Heart left ventricle (tissue), 13 donors: ENCODE measurements around the gene KCTD2.

Experiments used
- POLR2A ChIP-seq, 2 donors: fragments of 450-650 bp; IDR thresholded peaks; one replicate each; pipeline ENCODE4 v1.6.1; 2017; ENCODE audit warnings: antibody characterized with exemption in 2 of 2, mild to moderate bottlenecking in 2 of 2, moderate library complexity in 2 of 2
- TF ChIP-seq, protein P1 (sequence below), 12 donors: fragments of 200-600 bp; sonication (generic) in 4 of 12; IDR thresholded peaks; one replicate each; pipeline versions ENCODE4 v1.5.0 to v1.8.0; 2018 to 2022; ENCODE audit warnings: antibody characterized with exemption in 12 of 12, mild to moderate bottlenecking in 5 of 12
- donor health status: ischemic (EF 13 %, LVEDD 7.1; RV severe dilation, severe dysfunction).
- donor health status: DM: no; HTN: yes; CAD: no.
- donor health status: DM: no; HTN: no; CAD: no.
- donor health status: ischemic (EF 25% LVEDD 6.9; RV normal size, moderate dysfunction).
- donor health status: ischemic (EF 25% LVEDD 5.7; RV mildly dilated, moderate dysfunction).
- donor health status: ischemic (EF 35%, LVEDD 5.7; RV mildly dilated, moderate dysfunction).
- donor health status: nonischemic (EF 11% LVEDD 7.7; RV severe dilation, severe dysfunction).
- donor health status: DM: yes; HTN: yes; CAD: no.
- donor health status: PGD.
- donor health status: ischemic (EF 29% LVEDD 5.4; RV normal size, mild dysfunction).
- donor health status: nonischemic (EF 23%, LVEDD 6.1; RV moderate dilation, normal function).

DNA sequence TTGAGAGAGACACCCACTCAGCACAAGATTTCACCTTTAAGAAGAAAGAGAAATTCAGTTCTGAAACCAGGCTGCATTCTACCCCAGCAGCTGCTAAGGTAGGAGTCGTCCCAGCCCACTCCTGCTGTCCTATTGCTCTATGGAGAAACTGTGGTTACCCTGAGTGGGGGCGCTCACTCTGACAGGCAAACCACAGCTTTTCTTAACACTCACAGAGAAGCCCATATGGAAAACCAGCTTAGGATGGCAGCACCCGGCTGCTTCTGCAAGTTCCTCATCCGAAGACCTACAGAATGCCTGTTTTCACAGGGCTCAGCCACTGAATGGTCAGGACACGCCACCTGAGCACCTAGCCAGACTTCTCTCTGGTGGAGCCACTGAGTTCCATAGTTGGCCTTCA is 7.8 kb upstream of the KCTD2 start:
- TF ChIP-seq, protein P1, sequence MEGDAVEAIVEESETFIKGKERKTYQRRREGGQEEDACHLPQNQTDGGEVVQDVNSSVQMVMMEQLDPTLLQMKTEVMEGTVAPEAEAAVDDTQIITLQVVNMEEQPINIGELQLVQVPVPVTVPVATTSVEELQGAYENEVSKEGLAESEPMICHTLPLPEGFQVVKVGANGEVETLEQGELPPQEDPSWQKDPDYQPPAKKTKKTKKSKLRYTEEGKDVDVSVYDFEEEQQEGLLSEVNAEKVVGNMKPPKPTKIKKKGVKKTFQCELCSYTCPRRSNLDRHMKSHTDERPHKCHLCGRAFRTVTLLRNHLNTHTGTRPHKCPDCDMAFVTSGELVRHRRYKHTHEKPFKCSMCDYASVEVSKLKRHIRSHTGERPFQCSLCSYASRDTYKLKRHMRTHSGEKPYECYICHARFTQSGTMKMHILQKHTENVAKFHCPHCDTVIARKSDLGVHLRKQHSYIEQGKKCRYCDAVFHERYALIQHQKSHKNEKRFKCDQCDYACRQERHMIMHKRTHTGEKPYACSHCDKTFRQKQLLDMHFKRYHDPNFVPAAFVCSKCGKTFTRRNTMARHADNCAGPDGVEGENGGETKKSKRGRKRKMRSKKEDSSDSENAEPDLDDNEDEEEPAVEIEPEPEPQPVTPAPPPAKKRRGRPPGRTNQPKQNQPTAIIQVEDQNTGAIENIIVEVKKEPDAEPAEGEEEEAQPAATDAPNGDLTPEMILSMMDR (IDR thresholded peaks at IDR 0.05) = no peak
- TF ChIP-seq POLR2A (IDR thresholded peaks at IDR 0.05) = no peak
